H1 (cell line): ENCODE results near the gene VPS13C. TPM values are rescaled to one million over a fixed set of nuclear protein-coding genes. Genes with fewer than 3 reads are reported as not detected.

Source experiments
- NANOG ChIP-seq: IDR thresholded peaks from 2 replicates; pipeline ENCODE4 v1.6.1; 2011; ENCODE audit warnings: low read length, low read depth, mild to moderate bottlenecking, inconsistent platforms; ENCODE audit not compliant: insufficient read depth, poor library complexity, severe bottlenecking
- RFX5 ChIP-seq: IDR thresholded peaks from 2 replicates; pipeline ENCODE4 v1.6.1; 2011; ENCODE audit warnings: low read depth, low read length, improper control_type of control experiment, borderline replicate concordance
- polyA plus RNA-seq, 7 experiments: library from polyadenylated mRNA; depleted of rRNA in 3 of 7; stranded (reverse) in 5 of 7; unstranded in 2 of 7; fragments of >200 nt in 5 of 7; fragments of 200-250 nt in 2 of 7; gene quantifications; 1 replicate in 5 of 7; 2 replicates in 1 of 7; 4 replicates in 1 of 7; pipeline versions ENCODE4 v1.2.1 to v1.2.3, GENCODE V29; 2011 to 2013; ENCODE audit warnings: missing spikeins in 2 of 7, mixed read lengths in 2 of 7
- total RNA-seq: library from RNA; stranded (reverse); fragmentation: NEBNext Ultra II Directional; extraction: Animal tissue kit (Norgen Biotek cat#: 25700); gene quantifications from 2 replicates; pipeline ENCODE4 v1.2.1, GENCODE V29; 2021

The VPS13C gene
- total and polyA plus RNA-seq, 2 of the 8 experiments (the other 6 are each of a cell fraction or from before 2014, with no cell fraction given) = 4.8 to 18.8 TPM

GRCh38 chr15:61815356-61816083 lies 244.7 kb downstream of the VPS13C start (continued):
- TF ChIP-seq RFX5 (no peak), NANOG (no peak)
- TF ChIP-seq, all 59 proteins: peak for 0
